OCI-LY1 (cell line): Measurements from ENCODE around the gene NADK.
"Not testable (repeated sequence)": the region's sequence is repeated elsewhere in the genome, so short reads cannot be mapped to it uniquely, and the experiment has no call there.

Experiments
- H2AFZ ChIP-seq: fragments of 200-600 bp; sonication (generic), shearing (Covaris generic); 2 replicates; pipeline ENCODE4 v1.6.0; 2014; ENCODE audit warnings: antibody characterized with exemption, mild to moderate bottlenecking, low read length
- H3F3A ChIP-seq: fragments of 200-600 bp; sonication (generic), shearing (Covaris generic); 2 replicates; pipeline ENCODE4 v1.6.0; 2014; ENCODE audit warnings: mild to moderate bottlenecking, antibody characterized with exemption, low read length, moderate library complexity; ENCODE audit not compliant: insufficient read depth
- H3K27ac ChIP-seq: fragments of 200-600 bp; sonication (generic); 2 replicates; pipeline ENCODE4 v1.5.1; 2014; ENCODE audit warnings: low read length, mixed run types, mild to moderate bottlenecking, low read depth; ENCODE audit not compliant: poor library complexity, severe bottlenecking
- H3K27me3 ChIP-seq: fragments of 200-600 bp; sonication (generic); 2 replicates; pipeline ENCODE4 v1.6.0; 2014; ENCODE audit warnings: antibody characterized with exemption, mild to moderate bottlenecking, low read length, moderate library complexity; ENCODE audit not compliant: insufficient read depth
- H3K36me3 ChIP-seq: fragments of 200-600 bp; sonication (generic); 2 replicates; pipeline ENCODE4 v1.6.1; 2014; ENCODE audit warnings: mild to moderate bottlenecking, antibody characterized with exemption, low read length, moderate library complexity, mixed read lengths; ENCODE audit not compliant: insufficient read depth
- H3K4me1 ChIP-seq: fragments of 200-600 bp; sonication (generic); 2 replicates; pipeline ENCODE4 v1.5.1; 2014; ENCODE audit warnings: mild to moderate bottlenecking, low read length, moderate library complexity; ENCODE audit not compliant: insufficient read depth, severe bottlenecking
- H3K4me2 ChIP-seq: fragments of 200-600 bp; sonication (generic), shearing (Covaris generic); 2 replicates; pipeline ENCODE4 v1.6.1; 2014; ENCODE audit warnings: low read length
- H3K4me3 ChIP-seq: fragments of 200-600 bp; sonication (generic); 2 replicates; pipeline ENCODE4 v1.5.1; 2014; ENCODE audit warnings: low read length, low read depth, mild to moderate bottlenecking, mixed read lengths; ENCODE audit not compliant: poor library complexity, severe bottlenecking
- H3K79me2 ChIP-seq: fragments of 200-600 bp; shearing (Covaris generic); 2 replicates; pipeline ENCODE4 v1.6.1; 2016; ENCODE audit warnings: mixed run types, low read length, mixed read lengths; ENCODE audit not compliant: insufficient read depth
- H3K9ac ChIP-seq: fragments of 200-600 bp; sonication (generic), shearing (Covaris generic); 2 replicates; pipeline ENCODE4 v1.6.1; 2014; ENCODE audit warnings: mild to moderate bottlenecking, low read length, mixed read lengths
- H3K9me2 ChIP-seq: fragments of 200-600 bp; sonication (generic), shearing (Covaris generic); 2 replicates; pipeline ENCODE4 v1.6.1; 2014; ENCODE audit warnings: low read depth, mild to moderate bottlenecking, low read length, mixed read lengths
- H3K9me3 ChIP-seq: fragments of 200-600 bp; shearing (Covaris generic); 2 replicates; pipeline ENCODE4 v1.6.1; 2014; ENCODE audit warnings: low read length, mixed read lengths
- H4K20me1 ChIP-seq: fragments of 200-600 bp; sonication (generic), shearing (Covaris generic); 2 replicates; pipeline ENCODE4 v1.6.0; 2016; ENCODE audit warnings: mild to moderate bottlenecking, low read length; ENCODE audit not compliant: insufficient read depth
- CTCF ChIP-seq: fragments of 200-600 bp; sonication (generic), shearing (Covaris generic); IDR thresholded peaks from 2 replicates; pipeline ENCODE4 v1.5.1; 2017; ENCODE audit warnings: mild to moderate bottlenecking, antibody characterized with exemption, low read length, moderate library complexity, mixed read lengths
- EZH2 ChIP-seq: fragments of 200-600 bp; sonication (generic), shearing (Covaris generic); IDR thresholded peaks from 2 replicates; pipeline ENCODE4 v1.8.0; 2017; ENCODE audit warnings: borderline replicate concordance, mixed run types, mild to moderate bottlenecking, antibody characterized with exemption, low read length, moderate library complexity, mixed read lengths

The NADK gene

GRCh38 chr1:1704284-1704957 is 73.8 kb downstream of the NADK start:
- not testable (repeated sequence) for H3K9me2 ChIP-seq, H3K36me3 ChIP-seq, H3K27me3 ChIP-seq, H4K20me1 ChIP-seq, H3K27ac ChIP-seq, H3K4me2 ChIP-seq, H3F3A ChIP-seq, H2AFZ ChIP-seq, H3K9ac ChIP-seq, H3K4me3 ChIP-seq, H3K79me2 ChIP-seq, H3K9me3 ChIP-seq, H3K4me1 ChIP-seq

DNA sequence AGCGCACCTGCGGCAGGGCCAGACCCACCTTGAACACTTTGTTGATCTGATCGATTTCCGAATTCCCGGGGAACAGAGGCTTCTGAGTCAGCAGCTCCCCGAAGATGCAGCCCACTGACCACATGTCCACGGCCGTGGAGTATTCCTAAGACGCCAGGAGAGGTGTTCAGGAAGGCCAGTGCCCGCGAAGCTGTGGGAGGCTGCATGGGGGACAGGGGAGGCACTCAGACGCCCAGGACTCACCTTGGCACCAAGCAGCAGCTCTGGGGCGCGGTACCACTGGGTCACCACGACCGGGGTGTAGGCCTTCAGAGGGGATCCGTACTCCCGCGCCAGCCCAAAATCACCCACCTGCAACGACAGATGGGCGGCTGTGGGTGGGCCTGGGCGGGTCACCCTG is 74.5 kb downstream of the NADK start:
- Histone ChIP-seq H3K27me3 (no peaks in the 10 kb centered on the region), H3K4me1 (no peaks in the 10 kb centered on the region), H3K4me3 (no peak overlapping the region), H3K27ac (no peak overlapping the region), H3F3A (no peaks in the 10 kb centered on the region), H3K79me2 (no peaks in the 10 kb centered on the region), H3K9me3 (no peaks in the 10 kb centered on the region), H3K9me2 (no peaks in the 10 kb centered on the region), H3K4me2 (no peak overlapping the region), H3K36me3 (no peaks in the 10 kb centered on the region), H4K20me1 (no peaks in the 10 kb centered on the region), H3K9ac (no peak overlapping the region), H2AFZ (no peak overlapping the region)
- TF ChIP-seq CTCF (no peak), EZH2 (no peak)

DNA sequence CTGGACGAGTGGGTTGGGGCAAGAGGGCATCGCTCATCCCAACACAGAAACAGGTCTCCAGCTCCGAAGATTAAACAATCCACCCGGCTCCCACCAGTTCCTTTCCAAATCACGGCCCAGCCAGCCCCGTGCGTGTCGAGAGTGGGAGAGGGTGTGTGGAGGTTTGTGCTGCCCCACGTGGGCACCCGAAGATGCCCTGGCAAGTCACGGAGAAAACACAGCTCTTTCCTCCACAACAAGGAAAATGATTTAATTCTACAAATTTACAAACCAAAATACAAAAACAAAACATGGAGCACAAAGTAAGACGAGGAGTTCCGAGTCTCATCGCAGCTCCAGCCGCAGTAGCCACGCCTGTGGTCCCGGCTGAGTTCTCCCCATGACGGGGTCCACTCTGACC is 75.8 kb downstream of the NADK start:
- not testable (repeated sequence) for H3K27me3 ChIP-seq, H3K36me3 ChIP-seq, H3K4me2 ChIP-seq, H3K9me3 ChIP-seq, H4K20me1 ChIP-seq, H2AFZ ChIP-seq, H3F3A ChIP-seq, H3K79me2 ChIP-seq, H3K4me1 ChIP-seq, H3K4me3 ChIP-seq, H3K9me2 ChIP-seq, H3K9ac ChIP-seq, H3K27ac ChIP-seq
